HEK293 (cell line): ENCODE measurements around the gene TCAP.

Experiments
- KLF1 ChIP-seq: fragments of 450-650 bp; formaldehyde crosslinking; IDR thresholded peaks from 2 replicates; pipeline ENCODE4 v1.5.1; 2016; ENCODE audit warnings: missing biosample characterization, missing genetic modification characterization
- REPIN1 ChIP-seq: fragments of 450-650 bp; formaldehyde crosslinking; IDR thresholded peaks from 2 replicates; pipeline ENCODE4 v1.5.1; 2017; ENCODE audit warnings: missing biosample characterization, missing genetic modification characterization, low read depth
- TCF7L2 ChIP-seq: IDR thresholded peaks from 2 replicates; pipeline ENCODE4 v1.6.1; 2011; ENCODE audit warnings: low read depth, mild to moderate bottlenecking, inconsistent platforms, low read length, moderate library complexity, borderline replicate concordance
- ZBTB10 ChIP-seq: fragments of 450-650 bp; formaldehyde crosslinking; IDR thresholded peaks from 2 replicates; pipeline ENCODE4 v1.5.1; 2016; ENCODE audit warnings: missing biosample characterization, missing genetic modification characterization
- ZBTB7A ChIP-seq: fragments of 450-650 bp; formaldehyde crosslinking; IDR thresholded peaks from 2 replicates; pipeline ENCODE4 v1.5.1; 2016; ENCODE audit warnings: low read depth, missing biosample characterization, missing genetic modification characterization

- no peak for TF ChIP-seq ZBTB10 (tag by site-specific recombination)
- TF ChIP-seq TCF7L2: no peak
- no peak for TF ChIP-seq REPIN1
- TF ChIP-seq ZBTB7A (tag by site-specific recombination): no peak
- no peak for TF ChIP-seq KLF1 (tag by site-specific recombination)
Observed at GRCh38 chr17:39639566-39640458, 25.3 kb upstream of the TCAP start.
